ENCODE results near the gene SPATA46. TPM values are rescaled to one million over a fixed set of nuclear protein-coding genes. Genes with fewer than 3 reads are reported as not detected.

Gene SPATA46
- total and polyA plus RNA-seq, 2 experiments from 2014 or later, result not detected

GRCh38 chr1:162371611-162372010, 5.0 kb downstream of the SPATA46 start:
- H3K4me2 ChIP-seq, result no peak overlapping the region
- WGBS (ENCODE audit: low lambda C conversion rate, missing lambda C conversion rate), result 89% methylated on average over 6 of the region's 6 CpGs
- H3K4me3 ChIP-seq, result no peak overlapping the region
- no peaks in the 10 kb centered on the region for H3K36me3 ChIP-seq (replicated peaks; ENCODE audit: insufficient read depth, low read depth)
- DNase-seq (ENCODE audit: low spot score), result no peak
- H3K79me2 ChIP-seq, result no peaks in the 10 kb centered on the region
- H3K27ac ChIP-seq, result no peak overlapping the region
- H3K27me3 ChIP-seq, result no peaks in the 10 kb centered on the region
- no peak for TF ChIP-seq EZH2 (IDR thresholded peaks at IDR 0.05; ENCODE audit: borderline replicate concordance)
- TF ChIP-seq, protein P1, sequence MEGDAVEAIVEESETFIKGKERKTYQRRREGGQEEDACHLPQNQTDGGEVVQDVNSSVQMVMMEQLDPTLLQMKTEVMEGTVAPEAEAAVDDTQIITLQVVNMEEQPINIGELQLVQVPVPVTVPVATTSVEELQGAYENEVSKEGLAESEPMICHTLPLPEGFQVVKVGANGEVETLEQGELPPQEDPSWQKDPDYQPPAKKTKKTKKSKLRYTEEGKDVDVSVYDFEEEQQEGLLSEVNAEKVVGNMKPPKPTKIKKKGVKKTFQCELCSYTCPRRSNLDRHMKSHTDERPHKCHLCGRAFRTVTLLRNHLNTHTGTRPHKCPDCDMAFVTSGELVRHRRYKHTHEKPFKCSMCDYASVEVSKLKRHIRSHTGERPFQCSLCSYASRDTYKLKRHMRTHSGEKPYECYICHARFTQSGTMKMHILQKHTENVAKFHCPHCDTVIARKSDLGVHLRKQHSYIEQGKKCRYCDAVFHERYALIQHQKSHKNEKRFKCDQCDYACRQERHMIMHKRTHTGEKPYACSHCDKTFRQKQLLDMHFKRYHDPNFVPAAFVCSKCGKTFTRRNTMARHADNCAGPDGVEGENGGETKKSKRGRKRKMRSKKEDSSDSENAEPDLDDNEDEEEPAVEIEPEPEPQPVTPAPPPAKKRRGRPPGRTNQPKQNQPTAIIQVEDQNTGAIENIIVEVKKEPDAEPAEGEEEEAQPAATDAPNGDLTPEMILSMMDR (IDR thresholded peaks at IDR 0.05; ENCODE audit: poor library complexity), result no peak
- TF ChIP-seq EZH2phosphoT487 (IDR thresholded peaks at IDR 0.05; ENCODE audit: low read depth, severe bottlenecking, unreplicated experiment), result no peak
- H3K4me1 ChIP-seq (ENCODE audit: insufficient read depth), result peaks cover 7% of the 10 kb centered on the region
- H2AFZ ChIP-seq, result no peak overlapping the region
- H4K20me1 ChIP-seq (ENCODE audit: insufficient read depth, poor library complexity, severe bottlenecking), result no peaks in the 10 kb centered on the region
- no peaks in the 10 kb centered on the region for H3K9me2 ChIP-seq (replicated peaks; ENCODE audit: insufficient read depth)
- no peaks in the 10 kb centered on the region for H3K9me3 ChIP-seq (ENCODE audit: low read depth)

DNA sequence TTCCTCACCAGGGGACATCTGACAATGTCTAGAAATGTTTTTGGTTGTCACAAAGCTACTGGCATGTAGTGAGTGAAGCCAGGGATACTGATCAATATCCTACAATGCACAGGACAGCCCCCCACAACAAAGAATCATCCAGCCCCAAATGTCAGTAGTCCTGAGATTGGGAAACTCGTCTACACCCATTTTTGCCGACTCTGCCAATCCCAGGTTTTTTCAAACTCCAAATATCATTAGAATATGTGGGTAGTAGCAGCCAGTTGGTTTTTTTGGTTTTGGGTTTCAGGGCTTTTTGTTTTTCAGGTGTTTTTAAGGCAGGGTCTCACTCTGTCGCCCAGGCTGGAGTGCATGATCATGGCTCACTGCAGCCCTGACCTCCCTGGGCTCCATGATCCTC, 5.9 kb downstream of the SPATA46 start:
- 94% methylated on average over 3 of the region's 3 CpGs for WGBS (ENCODE audit: low lambda C conversion rate, missing lambda C conversion rate)
- Histone ChIP-seq H3K79me2 (no peaks in the 10 kb centered on the region), H3K27ac (no peak overlapping the region), H3K4me2 (no peak overlapping the region), H3K36me3 (replicated peaks; ENCODE audit: insufficient read depth, low read depth) (no peaks in the 10 kb centered on the region), H3K9me3 (ENCODE audit: low read depth) (no peaks in the 10 kb centered on the region), H3K4me3 (no peak overlapping the region), H4K20me1 (ENCODE audit: insufficient read depth, poor library complexity, severe bottlenecking) (no peaks in the 10 kb centered on the region), H3K4me1 (ENCODE audit: insufficient read depth) (peaks cover 7% of the 10 kb centered on the region), H2AFZ (no peak overlapping the region), H3K27me3 (no peaks in the 10 kb centered on the region), H3K9me2 (replicated peaks; ENCODE audit: insufficient read depth) (no peaks in the 10 kb centered on the region)
- TF ChIP-seq EZH2 (IDR thresholded peaks at IDR 0.05; ENCODE audit: borderline replicate concordance) (no peak), EZH2phosphoT487 (IDR thresholded peaks at IDR 0.05; ENCODE audit: low read depth, severe bottlenecking, unreplicated experiment) (no peak)
- TF ChIP-seq, protein P1 (IDR thresholded peaks at IDR 0.05; ENCODE audit: poor library complexity), result no peak
- no peak for DNase-seq (ENCODE audit: low spot score)

DNA sequence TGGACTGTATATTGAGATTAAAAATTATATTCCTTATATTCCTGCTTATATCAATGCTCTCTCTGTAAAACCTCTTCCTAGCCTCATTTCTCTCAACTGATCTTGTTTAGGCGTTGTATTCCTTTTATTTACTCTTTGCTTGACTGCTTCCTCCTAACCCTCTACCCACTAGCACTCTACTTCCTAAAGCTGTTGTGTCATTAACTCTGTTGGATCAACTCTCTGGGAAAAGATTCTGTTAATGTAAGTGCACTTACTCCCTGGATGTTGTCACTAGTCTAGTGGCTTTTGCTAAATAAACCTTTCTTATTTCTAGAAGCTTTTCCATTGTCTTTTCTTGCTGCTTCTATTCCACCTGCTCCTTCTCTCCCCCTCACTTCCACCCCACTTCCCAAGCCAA, 6.5 kb downstream of the SPATA46 start:
- Histone ChIP-seq H3K9me2 (replicated peaks; ENCODE audit: insufficient read depth) (no peaks in the 10 kb centered on the region), H3K4me2 (no peak overlapping the region), H3K27ac (no peak overlapping the region), H4K20me1 (ENCODE audit: insufficient read depth, poor library complexity, severe bottlenecking) (no peaks in the 10 kb centered on the region), H3K9me3 (ENCODE audit: low read depth) (no peaks in the 10 kb centered on the region), H3K27me3 (no peaks in the 10 kb centered on the region), H3K4me1 (ENCODE audit: insufficient read depth) (peaks cover 7% of the 10 kb centered on the region), H2AFZ (no peak overlapping the region), H3K36me3 (replicated peaks; ENCODE audit: insufficient read depth, low read depth) (no peaks in the 10 kb centered on the region), H3K4me3 (no peak overlapping the region), H3K79me2 (no peaks in the 10 kb centered on the region)
- no peak for DNase-seq (ENCODE audit: low spot score)
- WGBS (ENCODE audit: low lambda C conversion rate, missing lambda C conversion rate), result 78% methylated on average over 1 of the region's 1 CpG
- TF ChIP-seq EZH2phosphoT487 (IDR thresholded peaks at IDR 0.05; ENCODE audit: low read depth, severe bottlenecking, unreplicated experiment) (no peak), EZH2 (IDR thresholded peaks at IDR 0.05; ENCODE audit: borderline replicate concordance) (no peak)
- TF ChIP-seq, protein P1 (IDR thresholded peaks at IDR 0.05; ENCODE audit: poor library complexity), result no peak

GRCh38 chr1:162369571-162369970, 7.1 kb downstream of the SPATA46 start:
- TF ChIP-seq, protein P1 (IDR thresholded peaks at IDR 0.05; ENCODE audit: poor library complexity), result no peak
- no peak for TF ChIP-seq EZH2 (IDR thresholded peaks at IDR 0.05; ENCODE audit: borderline replicate concordance)
- no peak for TF ChIP-seq EZH2phosphoT487 (IDR thresholded peaks at IDR 0.05; ENCODE audit: low read depth, severe bottlenecking, unreplicated experiment)
- Histone ChIP-seq H3K27ac (no peak overlapping the region), H3K4me1 (ENCODE audit: insufficient read depth) (peaks cover 7% of the 10 kb centered on the region), H4K20me1 (ENCODE audit: insufficient read depth, poor library complexity, severe bottlenecking) (no peaks in the 10 kb centered on the region), H3K79me2 (no peaks in the 10 kb centered on the region), H3K9me3 (ENCODE audit: low read depth) (no peaks in the 10 kb centered on the region), H3K9me2 (replicated peaks; ENCODE audit: insufficient read depth) (no peaks in the 10 kb centered on the region), H3K27me3 (no peaks in the 10 kb centered on the region), H3K4me2 (no peak overlapping the region), H3K36me3 (replicated peaks; ENCODE audit: insufficient read depth, low read depth) (no peaks in the 10 kb centered on the region), H2AFZ (no peak overlapping the region), H3K4me3 (no peak overlapping the region)
- DNase-seq (ENCODE audit: low spot score), result no peak
- 90% methylated on average over 7 of the region's 7 CpGs for WGBS (ENCODE audit: low lambda C conversion rate, missing lambda C conversion rate)

Data from hepatocyte (in vitro differentiated cells).